Myometrial cell (primary cell): ENCODE measurements around the gene SPP1. TPM values are rescaled to one million over a fixed set of nuclear protein-coding genes. Genes with fewer than 3 reads are reported as not detected.

Experiments used
- total RNA-seq: library from RNA; depleted of rRNA; stranded (reverse); fragments of >200 nt; gene quantifications from 2 replicates; pipeline ENCODE4 v1.2.3, GENCODE V29; 2015

The SPP1 gene
- 0.29 and 1.8 TPM in 2 replicates for total RNA-seq

GRCh38 chr4:87975466-87975865 is at the start of gene SPP1:
Gene SPP1 (plus strand): TSS chr4:87975714. CDS start chr4:87976896, 1,182 bp downstream.

GRCh38 chr4:88007304-88008121 is 32.0 kb downstream of the SPP1 start, which contains the start of gene PKD2:
Gene PKD2 (plus strand): TSS chr4:88007635. CDS start chr4:88007734, 99 bp downstream.

Other genes with a start within 250 kb of the SPP1 start
- not detected in 2 replicates for gene IBSP, start 176.2 kb upstream of the SPP1 start, total RNA-seq
- not detected in 2 replicates for gene MEPE, start 142.7 kb upstream of the SPP1 start, total RNA-seq
- gene PKD2, start 31.9 kb downstream of the SPP1 start, total RNA-seq: 34.4 and 40.1 TPM in 2 replicates
- 0.29 and 1.2 TPM in 2 replicates for gene ABCG2, start 182.9 kb downstream of the SPP1 start, total RNA-seq